HG03097 (cell line): ENCODE results near the gene ZNF580.

Experiments used
- ATAC-seq: cut with Tn5 transposase; IDR thresholded peaks from one replicate; pipeline ENCODE4 v1.9.1; 2021; ENCODE audit not compliant: unreplicated experiment, low FRiP score

The ZNF580 gene

GRCh38 chr19:55688422-55689218 lies 47.8 kb downstream of the ZNF580 start:
- no peak for ATAC-seq

DNA sequence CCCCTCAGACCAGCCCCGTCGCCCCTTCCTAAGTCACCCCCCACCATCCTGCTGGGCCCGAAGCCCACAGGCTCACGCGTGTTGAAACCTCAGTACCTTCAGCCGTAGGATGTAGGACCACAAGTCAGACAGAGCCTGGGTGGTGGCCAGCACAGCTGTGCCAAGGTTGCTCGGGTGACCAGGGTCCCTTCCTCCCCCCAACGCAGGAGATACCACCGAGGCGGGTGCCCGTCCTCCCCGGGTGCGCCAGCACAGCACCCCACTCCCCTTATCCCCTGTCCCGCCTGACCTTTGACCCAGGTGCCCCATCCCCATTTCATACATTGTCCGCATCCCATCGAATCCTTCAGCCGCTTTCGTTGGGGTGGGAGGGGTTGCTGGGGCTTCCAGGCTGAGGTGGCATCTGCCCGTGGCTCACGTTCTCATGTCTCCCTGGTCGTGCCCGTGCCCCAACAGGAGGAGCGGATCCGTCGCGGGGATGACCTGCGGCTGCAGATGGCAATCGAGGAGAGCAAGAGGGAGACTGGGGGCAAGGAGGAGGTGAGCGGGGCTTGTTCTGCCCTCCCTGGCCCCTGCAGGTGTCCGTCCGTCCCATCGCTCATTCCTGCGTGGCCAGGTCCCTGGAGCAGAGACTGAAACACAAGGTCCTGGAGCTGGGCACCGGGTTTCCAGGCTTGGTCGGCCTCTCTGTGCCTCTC lies 48.8 kb downstream of the ZNF580 start:
- no peak for ATAC-seq

GRCh38 chr19:55690109-55690768 lies 49.4 kb downstream of the ZNF580 start:
- ATAC-seq = no peak

DNA sequence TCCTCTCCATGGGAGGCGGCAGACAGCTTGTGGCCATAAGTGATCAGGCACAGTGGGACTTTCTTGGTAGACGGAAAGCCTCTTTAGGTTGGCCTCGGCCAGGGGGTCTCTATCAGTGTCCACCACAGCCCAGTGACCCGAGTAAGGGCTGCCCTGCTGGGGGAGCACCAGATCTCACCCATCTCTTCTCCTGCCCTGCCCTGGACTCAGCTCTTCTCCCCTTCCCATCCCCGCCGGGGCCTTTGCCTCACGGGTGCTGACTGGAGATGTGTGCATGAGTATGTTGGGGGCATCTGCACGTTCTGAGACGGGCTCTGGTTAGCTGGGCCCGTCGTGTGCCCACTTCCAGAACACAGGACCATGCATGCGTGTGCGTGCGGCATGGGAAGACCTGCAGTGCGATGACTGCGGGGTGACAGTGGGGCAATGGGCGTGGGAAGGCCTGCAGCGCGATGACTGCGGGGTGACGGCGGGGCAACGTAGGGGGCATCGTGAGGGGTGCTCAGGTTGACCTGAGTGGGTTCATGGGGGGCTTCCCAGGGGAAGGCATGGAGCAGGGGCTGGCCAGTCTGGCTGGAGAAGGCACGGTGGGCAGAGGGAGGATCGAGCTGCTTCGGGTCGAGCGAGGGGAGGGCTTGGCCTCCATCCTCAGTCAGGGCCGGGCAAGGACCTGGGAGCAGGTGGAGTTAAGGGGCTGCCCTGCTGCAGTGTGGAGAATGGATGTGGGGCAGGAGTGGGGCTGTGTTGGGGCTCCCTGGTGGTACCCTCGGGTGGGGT lies 50.2 kb downstream of the ZNF580 start:
- ATAC-seq = no peak

DNA sequence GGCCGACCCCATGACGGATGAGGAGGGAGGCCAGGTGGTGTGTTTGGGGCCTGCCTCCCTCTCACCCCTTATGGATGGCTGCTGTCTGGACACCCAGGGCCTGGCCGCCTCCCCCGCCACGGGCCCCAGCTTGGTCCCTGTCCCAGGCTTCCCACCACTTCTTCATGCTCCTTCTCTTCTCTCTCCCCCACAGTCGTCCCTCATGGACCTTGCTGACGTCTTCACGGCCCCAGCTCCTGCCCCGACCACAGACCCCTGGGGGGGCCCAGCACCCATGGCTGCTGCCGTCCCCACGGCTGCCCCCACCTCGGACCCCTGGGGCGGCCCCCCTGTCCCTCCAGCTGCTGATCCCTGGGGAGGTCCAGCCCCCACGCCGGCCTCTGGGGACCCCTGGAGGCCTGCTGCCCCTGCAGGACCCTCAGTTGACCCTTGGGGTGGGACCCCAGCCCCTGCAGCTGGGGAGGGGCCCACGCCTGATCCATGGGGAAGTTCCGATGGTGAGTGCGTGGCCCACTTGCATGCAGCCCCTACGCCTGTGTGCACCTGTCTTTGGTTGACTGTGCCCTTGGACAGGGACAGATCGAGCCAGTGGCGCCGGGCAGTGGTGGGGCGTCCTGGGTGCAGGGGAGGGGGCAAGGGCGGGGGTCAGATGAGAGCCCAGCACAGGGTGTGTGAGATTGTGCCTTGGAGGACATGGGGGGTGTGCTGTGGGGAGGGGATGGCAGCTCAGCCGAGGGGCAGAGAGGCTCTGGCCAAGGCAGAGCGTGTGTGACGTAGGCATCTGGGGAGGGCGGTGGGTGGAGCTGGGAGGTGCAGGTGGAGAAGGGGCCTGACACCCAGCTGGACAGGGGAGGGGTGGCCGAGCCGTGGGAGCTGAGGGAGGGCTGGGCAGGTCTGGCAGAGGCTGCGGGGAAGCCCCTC lies 51.0 kb downstream of the ZNF580 start:
- no peak for ATAC-seq

- no peak for ATAC-seq
Observed at GRCh38 chr19:55692681-55693081, 51.9 kb downstream of the ZNF580 start.
